HUES6 (cell line): ENCODE data around the gene ATXN1.

Source experiments
- H3K27ac ChIP-seq: 2 replicates; pipeline ENCODE4 v1.7.0; 2013; ENCODE audit warnings: low read depth, mild to moderate bottlenecking, low read length, inconsistent platforms
- H3K27me3 ChIP-seq: 2 replicates; pipeline ENCODE4 v1.6.1; 2013; ENCODE audit warnings: low read length; ENCODE audit not compliant: control insufficient read depth, insufficient read depth
- H3K36me3 ChIP-seq: 2 replicates; pipeline ENCODE4 v1.6.1; 2013; ENCODE audit warnings: low read length; ENCODE audit not compliant: control insufficient read depth, insufficient read depth
- H3K4me1 ChIP-seq: 2 replicates; pipeline ENCODE4 v1.6.1; 2013; ENCODE audit warnings: low read length; ENCODE audit not compliant: control insufficient read depth, insufficient read depth
- H3K4me3 ChIP-seq: 2 replicates; pipeline ENCODE4 v1.5.1; 2013; ENCODE audit warnings: low read depth, low read length
- H3K9ac ChIP-seq: one replicate; pipeline ENCODE4 v1.6.1; 2013; ENCODE audit warnings: mild to moderate bottlenecking, low read length
- H3K9me3 ChIP-seq: 2 replicates; pipeline ENCODE4 v1.6.1; 2013; ENCODE audit warnings: low read depth, low read length; ENCODE audit not compliant: control insufficient read depth, insufficient read depth

Gene ATXN1

GRCh38 chr6:16331384-16332174, 429.7 kb downstream of the ATXN1 start:
- Histone ChIP-seq H3K9ac (peak overlapping the region; percentile 27), H3K36me3 (no peaks in the 10 kb centered on the region), H3K27me3 (no peaks in the 10 kb centered on the region), H3K4me1 (peaks cover 8% of the 10 kb centered on the region; the same call in 1 of the 2 replicates), H3K9me3 (no peaks in the 10 kb centered on the region), H3K27ac (peak overlapping the region; percentile 22; the same call in 1 of the 2 replicates), H3K4me3 (peak overlapping the region; percentile 28; the same call in 1 of the 2 replicates)

DNA sequence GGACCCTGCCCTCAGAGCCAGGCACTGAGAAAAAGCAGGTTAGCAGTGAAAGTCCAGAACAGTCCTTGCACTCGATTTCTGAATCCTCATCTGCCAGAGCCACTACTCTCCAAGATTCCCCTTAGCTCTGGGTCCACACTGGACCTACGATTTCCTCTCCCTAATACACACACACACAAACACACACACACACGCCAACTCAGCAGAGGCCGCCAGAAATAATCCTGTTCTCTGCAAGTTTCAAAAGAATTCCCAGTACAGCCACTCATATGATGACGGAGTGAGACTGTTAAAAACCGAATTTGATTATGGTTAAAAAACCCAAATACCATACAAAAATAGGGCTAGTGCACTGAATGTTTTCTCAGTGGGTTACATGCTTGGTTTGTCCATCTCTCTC, 432.0 kb downstream of the ATXN1 start:
- Histone ChIP-seq H3K4me3 (no peak overlapping the region), H3K9me3 (0 out of 2 replicates have a peak, but pooled peaks cover 3% of the 10 kb centered on the region), H3K4me1 (peaks cover 15% of the 10 kb centered on the region), H3K36me3 (no peaks in the 10 kb centered on the region), H3K27ac (no peak overlapping the region), H3K27me3 (no peaks in the 10 kb centered on the region), H3K9ac (no peak overlapping the region)

- Histone ChIP-seq H3K27ac (no peak overlapping the region), H3K4me3 (no peak overlapping the region), H3K27me3 (no peaks in the 10 kb centered on the region), H3K9ac (no peak overlapping the region), H3K4me1 (peaks cover 26% of the 10 kb centered on the region), H3K36me3 (no peaks in the 10 kb centered on the region), H3K9me3 (0 out of 2 replicates have a peak, but pooled peaks cover 3% of the 10 kb centered on the region)
Measured at GRCh38 chr6:16327777-16328325, 433.4 kb downstream of the ATXN1 start.

GRCh38 chr6:16326971-16327776, 434.1 kb downstream of the ATXN1 start:
- H3K27ac ChIP-seq: no peak overlapping the region
- H3K27me3 ChIP-seq: no peaks in the 10 kb centered on the region
- H3K4me1 ChIP-seq: peaks cover 31% of the 10 kb centered on the region
- 0 out of 2 replicates have a peak, but pooled peaks cover 3% of the 10 kb centered on the region for H3K9me3 ChIP-seq
- no peaks in the 10 kb centered on the region for H3K36me3 ChIP-seq
- H3K4me3 ChIP-seq: no peak overlapping the region
- no peak overlapping the region for H3K9ac ChIP-seq

- no peaks in the 10 kb centered on the region for H3K36me3 ChIP-seq
- no peak overlapping the region for H3K9ac ChIP-seq
- peaks cover 29% of the 10 kb centered on the region for H3K4me1 ChIP-seq
- no peak overlapping the region for H3K27ac ChIP-seq
- no peak overlapping the region for H3K4me3 ChIP-seq
- H3K27me3 ChIP-seq: no peaks in the 10 kb centered on the region
- H3K9me3 ChIP-seq: 0 out of 2 replicates have a peak, but pooled peaks cover 3% of the 10 kb centered on the region
Measured at GRCh38 chr6:16326531-16326930, 434.7 kb downstream of the ATXN1 start.

- Histone ChIP-seq H3K4me3 (no peak overlapping the region), H3K9ac (no peak overlapping the region), H3K9me3 (0 out of 2 replicates have a peak, but pooled peaks cover 3% of the 10 kb centered on the region), H3K36me3 (no peaks in the 10 kb centered on the region), H3K27me3 (no peaks in the 10 kb centered on the region), H3K27ac (no peak overlapping the region), H3K4me1 (peaks cover 42% of the 10 kb centered on the region)
Measured at GRCh38 chr6:16324606-16325225, 436.5 kb downstream of the ATXN1 start.

DNA sequence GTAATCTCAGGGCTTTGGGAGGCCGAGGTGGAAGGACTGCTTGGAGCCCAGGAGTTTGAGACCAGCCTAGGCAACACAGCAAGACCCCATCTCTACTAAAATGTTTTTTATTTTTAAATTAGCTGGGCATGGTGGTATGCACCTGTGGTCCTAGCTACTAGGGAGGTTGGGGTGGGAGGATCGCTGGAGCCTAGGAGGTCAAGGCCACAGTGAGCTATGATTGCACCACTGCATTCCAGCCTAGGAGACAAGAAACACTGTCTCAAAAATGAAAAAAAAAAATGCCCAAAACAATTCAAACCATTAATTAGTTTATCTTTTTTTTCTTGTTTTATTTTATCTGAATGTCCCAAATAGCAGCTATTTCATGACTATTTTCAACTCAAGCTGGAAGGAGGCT, 437.1 kb downstream of the ATXN1 start:
- Histone ChIP-seq H3K27ac (no peak overlapping the region), H3K36me3 (no peaks in the 10 kb centered on the region), H3K4me3 (no peak overlapping the region), H3K4me1 (peaks cover 46% of the 10 kb centered on the region), H3K27me3 (no peaks in the 10 kb centered on the region), H3K9ac (no peak overlapping the region), H3K9me3 (0 out of 2 replicates have a peak, but pooled peaks cover 3% of the 10 kb centered on the region)

DNA sequence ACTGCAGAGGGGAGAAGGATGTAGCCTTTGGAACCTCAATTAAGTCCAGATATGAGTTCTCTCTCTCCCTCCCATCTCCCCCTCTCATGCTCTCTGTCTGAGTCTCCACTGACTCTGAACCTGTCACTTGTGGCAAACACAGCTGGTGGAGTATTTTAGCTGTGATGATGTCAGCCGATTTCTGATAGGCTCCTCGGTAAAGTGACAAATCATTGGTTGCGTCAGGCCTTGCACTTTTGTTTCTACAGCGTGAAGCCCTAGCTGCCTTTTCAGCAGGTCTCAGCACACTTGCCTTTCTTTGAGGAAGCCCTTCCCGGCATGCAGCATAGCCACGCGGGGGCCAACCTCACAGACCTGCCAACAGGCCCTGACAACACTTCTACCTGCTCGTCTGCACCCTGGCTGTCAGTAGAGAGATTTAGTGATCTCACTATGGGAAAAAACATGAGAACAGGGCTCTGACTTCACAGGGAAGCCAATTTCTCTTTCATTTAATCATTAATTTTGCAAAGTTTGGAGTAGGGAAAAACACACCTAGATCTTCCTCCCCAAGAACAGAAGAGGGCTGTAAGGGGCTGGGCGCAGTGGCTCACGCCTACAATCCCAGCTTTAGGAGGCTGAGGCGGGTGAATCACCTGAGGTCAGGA, 438.5 kb downstream of the ATXN1 start:
- no peaks in the 10 kb centered on the region for H3K36me3 ChIP-seq
- no peak overlapping the region for H3K9ac ChIP-seq
- no peak overlapping the region for H3K4me3 ChIP-seq
- H3K4me1 ChIP-seq: peaks cover 46% of the 10 kb centered on the region
- H3K27me3 ChIP-seq: no peaks in the 10 kb centered on the region
- H3K9me3 ChIP-seq: 0 out of 2 replicates have a peak, but pooled peaks cover 3% of the 10 kb centered on the region
- H3K27ac ChIP-seq: no peak overlapping the region

- H3K27ac ChIP-seq: no peak overlapping the region
- no peak overlapping the region for H3K9ac ChIP-seq
- 0 out of 2 replicates have a peak, but pooled peaks cover 3% of the 10 kb centered on the region for H3K9me3 ChIP-seq
- H3K4me3 ChIP-seq: no peak overlapping the region
- H3K27me3 ChIP-seq: no peaks in the 10 kb centered on the region
- no peaks in the 10 kb centered on the region for H3K36me3 ChIP-seq
- peaks cover 49% of the 10 kb centered on the region for H3K4me1 ChIP-seq
Measured at GRCh38 chr6:16321826-16322225, 439.4 kb downstream of the ATXN1 start.

DNA sequence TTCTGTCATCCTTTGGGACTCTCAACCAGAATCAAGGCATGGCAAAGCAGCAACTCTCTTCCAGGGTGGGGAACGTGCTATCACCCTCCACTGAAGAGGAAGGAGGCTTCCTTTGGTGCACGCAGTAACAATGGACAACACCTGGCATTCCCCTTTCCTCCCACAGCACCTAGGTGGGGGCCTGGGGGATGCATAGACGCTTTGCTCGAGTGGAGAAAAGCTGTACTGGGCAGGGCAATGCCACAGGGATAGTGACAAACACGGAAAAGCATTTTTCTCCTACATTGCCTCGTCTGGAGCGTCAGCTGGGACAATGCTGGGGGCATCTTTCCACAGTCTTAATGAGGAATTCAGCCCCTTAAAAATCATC, 439.9 kb downstream of the ATXN1 start:
- Histone ChIP-seq H3K9ac (no peak overlapping the region), H3K27me3 (no peaks in the 10 kb centered on the region), H3K9me3 (0 out of 2 replicates have a peak, but pooled peaks cover 3% of the 10 kb centered on the region), H3K27ac (no peak overlapping the region), H3K4me1 (peaks cover 50% of the 10 kb centered on the region), H3K4me3 (no peak overlapping the region), H3K36me3 (no peaks in the 10 kb centered on the region)
